GM10266 (cell line): ENCODE measurements around the gene KIRREL3.

Source experiments
- DNase-seq: peaks from one replicate; pipeline ENCODE4 v3.0.0; 2012; ENCODE audit errors: extremely low spot score
- TF ChIP-seq, protein P1 (sequence below): IDR thresholded peaks from 2 replicates; pipeline ENCODE4 v1.5.1; 2012; ENCODE audit warnings: mild to moderate bottlenecking, low read depth; ENCODE audit not compliant: control insufficient read depth, insufficient read depth; ENCODE audit errors: missing control alignments

KIRREL3 gene

DNA sequence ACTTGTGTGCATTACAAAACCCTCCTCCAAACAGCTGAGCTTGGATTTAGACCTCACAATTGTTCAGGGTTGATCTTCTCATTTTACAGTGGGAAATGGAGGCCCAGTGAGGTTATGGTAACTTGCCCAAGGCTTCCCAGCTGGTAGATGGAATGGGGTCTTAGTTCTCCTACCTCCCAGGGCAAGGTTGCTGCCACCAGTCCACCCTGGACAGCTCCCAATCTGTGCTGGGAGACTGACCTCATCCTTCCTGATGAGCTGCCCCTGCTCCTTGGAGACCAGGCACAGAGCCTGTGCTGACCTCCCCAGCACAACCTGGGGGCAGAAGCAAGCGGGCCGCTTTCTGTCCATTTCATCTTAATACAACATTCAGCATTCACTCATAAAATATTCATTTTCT lies 454.4 kb downstream of the KIRREL3 start:
- DNase-seq, result no peak
- TF ChIP-seq, protein P1, sequence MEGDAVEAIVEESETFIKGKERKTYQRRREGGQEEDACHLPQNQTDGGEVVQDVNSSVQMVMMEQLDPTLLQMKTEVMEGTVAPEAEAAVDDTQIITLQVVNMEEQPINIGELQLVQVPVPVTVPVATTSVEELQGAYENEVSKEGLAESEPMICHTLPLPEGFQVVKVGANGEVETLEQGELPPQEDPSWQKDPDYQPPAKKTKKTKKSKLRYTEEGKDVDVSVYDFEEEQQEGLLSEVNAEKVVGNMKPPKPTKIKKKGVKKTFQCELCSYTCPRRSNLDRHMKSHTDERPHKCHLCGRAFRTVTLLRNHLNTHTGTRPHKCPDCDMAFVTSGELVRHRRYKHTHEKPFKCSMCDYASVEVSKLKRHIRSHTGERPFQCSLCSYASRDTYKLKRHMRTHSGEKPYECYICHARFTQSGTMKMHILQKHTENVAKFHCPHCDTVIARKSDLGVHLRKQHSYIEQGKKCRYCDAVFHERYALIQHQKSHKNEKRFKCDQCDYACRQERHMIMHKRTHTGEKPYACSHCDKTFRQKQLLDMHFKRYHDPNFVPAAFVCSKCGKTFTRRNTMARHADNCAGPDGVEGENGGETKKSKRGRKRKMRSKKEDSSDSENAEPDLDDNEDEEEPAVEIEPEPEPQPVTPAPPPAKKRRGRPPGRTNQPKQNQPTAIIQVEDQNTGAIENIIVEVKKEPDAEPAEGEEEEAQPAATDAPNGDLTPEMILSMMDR, result no peak

DNA sequence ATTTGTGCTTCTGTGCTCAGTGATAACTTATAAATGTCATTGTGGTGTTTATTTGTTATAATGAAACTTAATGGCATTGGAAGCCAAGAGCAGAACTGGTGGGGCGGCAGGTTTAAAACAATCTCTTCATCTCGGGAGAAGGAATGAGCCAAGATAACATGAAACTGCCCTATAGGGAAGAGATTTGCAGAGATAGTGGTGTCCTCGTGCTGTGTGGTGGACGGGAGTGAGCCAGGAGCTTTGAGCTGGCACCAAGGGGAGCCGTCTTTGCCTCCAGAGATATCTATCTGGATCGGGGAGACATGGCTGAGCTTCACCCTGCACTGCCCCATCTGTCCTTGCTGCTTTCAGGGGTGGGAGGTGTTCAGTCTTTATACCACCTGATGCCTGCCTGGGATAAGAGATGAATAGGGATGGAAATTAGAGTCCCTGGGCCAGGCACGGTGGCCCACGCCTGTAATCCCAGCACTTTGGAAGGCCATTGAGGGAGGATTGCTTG lies 455.5 kb downstream of the KIRREL3 start:
- DNase-seq, result no peak
- TF ChIP-seq, protein P1, result no peak

DNA sequence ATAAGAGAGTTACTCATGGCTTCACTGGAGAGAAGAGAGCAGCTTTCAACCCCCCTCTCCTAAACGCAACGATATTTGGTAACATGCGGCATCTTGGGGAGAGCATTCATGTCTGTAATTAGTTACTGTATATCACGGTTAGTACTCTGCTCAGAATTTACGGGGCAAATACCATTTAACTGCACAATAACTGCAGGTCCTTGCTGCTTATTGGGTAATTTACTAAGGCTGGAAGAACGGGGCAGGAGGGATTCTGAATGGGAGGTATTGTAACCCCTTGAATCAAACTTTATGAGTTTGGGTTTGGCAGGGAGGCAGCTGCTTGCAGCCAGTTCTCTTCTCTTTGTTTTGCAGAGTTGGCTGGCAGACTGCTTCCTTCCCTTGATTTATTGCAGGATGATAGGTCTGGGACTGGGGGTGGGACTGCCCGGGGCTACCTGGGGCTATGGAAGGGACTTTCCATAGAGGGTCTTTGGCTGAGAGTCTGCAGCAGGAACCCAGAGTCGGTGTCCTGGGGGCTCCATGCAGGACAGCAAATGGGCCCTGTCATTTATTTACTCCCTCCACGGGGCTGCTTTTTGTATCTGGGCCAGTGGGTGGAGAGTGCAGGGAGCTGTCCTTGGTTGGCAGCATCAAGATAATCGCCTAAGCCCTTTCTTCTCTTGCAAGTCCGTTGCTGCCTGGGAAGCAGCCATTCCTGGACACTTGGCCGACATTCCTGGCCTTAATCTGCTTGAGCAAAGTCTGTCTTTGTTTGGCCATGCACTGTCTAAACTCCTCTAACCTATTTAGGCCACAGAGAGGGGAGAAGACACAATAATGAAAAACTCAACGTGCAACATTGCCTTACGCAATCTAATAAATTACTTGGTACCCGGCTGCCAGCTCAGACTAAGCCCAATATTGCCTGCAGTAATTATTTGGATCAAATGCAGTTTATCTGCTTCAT lies 456.2 kb downstream of the KIRREL3 start:
- TF ChIP-seq, protein P1, result no peak

DNA sequence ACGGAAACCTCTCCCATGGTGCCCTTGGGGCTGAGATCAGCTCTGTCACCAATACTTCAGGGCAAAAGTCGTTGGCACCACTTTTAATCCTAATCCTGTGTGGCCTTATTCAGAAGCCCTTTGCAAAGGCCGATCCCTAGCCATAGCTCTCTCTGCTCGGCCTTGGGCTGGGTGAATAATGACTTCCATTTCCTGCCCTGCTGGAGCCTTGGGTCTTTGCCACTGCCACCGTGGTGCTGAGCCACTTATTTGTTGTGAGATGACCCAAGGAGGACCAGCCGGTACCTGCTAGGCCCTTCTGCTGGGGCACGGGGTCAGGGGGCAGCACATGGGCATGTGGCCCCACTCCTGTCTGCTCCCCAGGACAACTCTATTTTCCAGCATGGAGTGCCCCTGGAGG lies 456.9 kb downstream of the KIRREL3 start:
- DNase-seq, result no peak
- TF ChIP-seq, protein P1, result no peak

More for the DNA sequence above, 456.2 kb downstream of the KIRREL3 start:
- no peak for DNase-seq

DNA sequence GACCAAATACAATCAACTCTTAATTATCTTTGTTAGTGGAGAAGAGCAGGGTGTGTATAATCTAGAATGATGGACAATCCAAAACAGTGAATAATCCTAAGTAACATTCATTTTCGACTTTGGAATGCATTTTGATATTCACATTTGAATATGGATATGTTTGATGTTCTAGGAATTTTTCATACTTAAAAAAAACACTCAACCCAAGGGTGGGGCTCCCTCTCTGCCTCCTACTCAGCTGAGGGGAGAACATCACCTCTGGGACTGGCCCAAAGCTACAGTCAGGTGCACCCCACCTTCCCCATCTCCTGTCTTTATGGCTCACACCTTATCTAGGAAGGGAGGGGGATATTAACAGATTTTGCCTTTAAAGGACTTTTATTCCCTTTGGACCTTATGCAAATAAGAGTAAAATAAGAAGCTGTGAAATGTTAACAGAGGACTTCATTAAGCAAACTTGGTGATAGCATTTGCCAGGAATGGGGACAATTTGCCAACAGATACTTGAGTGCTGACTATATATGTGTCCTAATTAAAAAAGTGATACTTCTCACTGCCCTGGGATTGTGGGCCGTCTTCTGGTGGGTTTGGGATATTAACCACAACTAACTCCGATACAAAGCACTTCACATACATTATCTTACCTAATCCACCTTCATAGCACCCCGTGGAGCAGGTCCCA lies 458.1 kb downstream of the KIRREL3 start:
- TF ChIP-seq, protein P1, result no peak
- DNase-seq, result no peak

DNA sequence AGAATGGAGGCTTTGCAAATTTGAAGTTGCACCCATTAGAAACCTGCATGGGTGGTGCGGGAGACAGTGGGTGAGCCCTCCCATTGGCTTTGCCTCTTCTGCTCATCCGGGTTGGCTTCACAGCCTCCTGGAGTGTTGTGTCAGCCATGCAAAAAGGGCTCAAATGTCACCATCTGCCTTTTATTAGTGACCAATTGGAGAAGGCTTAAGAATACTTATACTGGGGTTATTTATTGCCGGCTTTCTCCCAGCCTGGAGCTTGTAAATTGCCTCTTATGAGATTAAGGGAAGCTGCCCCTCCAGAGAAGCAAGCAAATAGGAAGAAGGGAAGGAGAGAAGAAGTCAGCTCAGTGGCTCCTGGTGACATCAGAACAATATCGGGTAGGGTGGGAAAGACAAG lies 462.5 kb downstream of the KIRREL3 start:
- no peak for DNase-seq
- TF ChIP-seq, protein P1, result no peak
